Activated T-cell treated with anti-CD3 and anti-CD28 coated beads for 48 hours (primary cell): ENCODE data around the gene TIAL1.
"Not testable (repeated sequence)": the region's sequence is repeated elsewhere in the genome, so short reads cannot be mapped to it uniquely, and the experiment has no call there.

Experiments used
- DNase-seq: peaks from one replicate; pipeline ENCODE4 v3.0.0-alpha.2; 2020; ENCODE audit warnings: low read depth

Gene TIAL1

DNA sequence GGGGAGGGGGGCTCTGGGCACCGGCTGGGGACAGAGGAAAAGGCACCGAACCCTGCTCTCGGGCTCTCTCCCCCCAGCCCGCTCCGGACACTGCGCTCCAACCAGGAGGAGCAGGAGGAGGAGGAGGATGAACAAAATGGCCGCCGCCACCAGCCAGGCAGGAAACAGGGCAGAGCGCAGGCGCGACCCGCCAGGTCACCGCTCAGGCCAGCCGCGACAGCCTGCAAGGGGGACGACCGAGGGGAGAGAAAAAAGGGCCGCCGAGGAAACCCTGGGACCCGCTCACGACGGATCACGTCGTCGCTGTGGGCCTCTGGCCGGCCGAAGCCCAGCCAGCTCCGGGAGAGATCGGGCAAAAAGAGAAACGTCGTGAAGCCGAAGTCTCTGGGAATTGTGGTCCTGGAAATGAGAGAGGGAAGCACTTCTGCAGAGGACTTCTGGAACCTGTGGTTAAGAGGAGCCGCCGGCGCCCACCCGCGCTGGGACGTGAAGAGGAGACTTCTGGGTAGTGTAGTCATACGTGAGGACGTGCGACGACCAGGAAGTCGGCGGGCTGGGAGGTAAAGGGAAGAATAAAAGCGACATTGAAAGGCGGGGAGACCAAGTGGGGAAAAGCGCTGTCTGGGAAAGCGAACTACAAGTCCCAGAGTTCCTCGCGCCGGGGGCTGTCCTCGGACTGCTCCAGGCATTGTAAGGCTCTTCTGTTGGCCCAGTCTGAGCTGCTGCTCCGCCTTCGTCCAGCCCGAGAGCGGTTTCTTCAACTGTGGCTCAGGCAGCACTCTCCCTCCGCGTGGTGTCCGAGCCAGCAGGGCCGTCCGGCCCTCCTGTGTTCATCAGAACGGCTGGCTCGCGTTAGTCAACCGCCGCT, at the start of gene TIAL1:
Gene TIAL1 (minus strand): TSS at position 428 of the 868 bp plus-strand sequence. CDS start 499 bp downstream, outside the sequence.
- DNase-seq: peak; percentile 87

DNA sequence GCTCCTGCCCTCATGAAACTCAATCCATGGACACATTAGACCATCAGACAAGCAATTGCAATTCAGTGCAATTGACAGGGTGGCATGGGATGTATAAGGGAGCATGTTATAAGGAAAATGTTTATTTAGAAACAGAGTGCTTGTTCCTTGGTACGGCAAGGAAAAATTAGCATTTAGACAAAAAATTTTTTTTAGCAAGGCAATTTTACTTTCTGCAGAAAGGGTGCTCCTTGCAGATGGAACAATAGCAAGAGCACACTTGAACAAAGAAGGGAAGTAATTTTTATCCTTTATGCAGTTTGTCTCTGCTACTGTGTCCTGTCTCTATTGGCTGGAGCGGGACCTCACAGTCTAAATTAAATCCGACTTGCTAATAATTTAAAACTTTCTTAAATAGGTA, 48.2 kb upstream of the TIAL1 start:
- no peak for DNase-seq

GRCh38 chr10:119644205-119644814, 47.5 kb upstream of the TIAL1 start:
- no peak for DNase-seq

GRCh38 chr10:119643306-119644204, 46.8 kb upstream of the TIAL1 start:
- no peak for DNase-seq

- no peak for DNase-seq
Observed at GRCh38 chr10:119642556-119643111, 45.9 kb upstream of the TIAL1 start.

DNA sequence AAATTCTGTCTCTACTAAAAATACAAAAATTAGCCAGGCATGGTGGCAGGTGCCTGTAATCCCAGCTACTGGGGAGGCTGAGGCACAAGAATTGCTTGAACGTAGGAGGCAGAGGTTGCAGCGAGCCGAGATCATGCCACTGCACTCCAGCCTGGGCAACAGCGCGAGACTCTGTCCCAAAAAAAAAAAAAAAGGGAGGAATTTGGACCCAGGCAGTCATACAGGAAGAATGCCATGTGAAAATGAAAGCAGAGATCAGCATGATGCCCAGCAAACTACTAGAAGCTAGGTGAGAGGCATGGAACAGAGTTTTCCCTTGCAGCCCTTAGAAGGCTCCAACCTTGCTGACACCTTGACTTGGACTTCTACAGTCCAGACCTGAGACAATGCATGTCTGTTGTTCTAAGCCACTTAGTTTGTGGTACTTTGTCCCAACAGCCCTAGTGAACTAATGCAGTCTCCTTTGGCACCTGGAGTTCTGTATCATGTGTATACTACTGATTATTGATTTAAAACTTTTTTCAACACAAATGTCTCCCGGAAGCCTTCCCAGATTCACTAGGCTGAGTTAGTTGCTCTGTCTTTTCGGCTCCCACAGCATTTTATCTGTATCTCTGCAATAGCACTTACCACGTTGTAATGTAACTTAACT, 44.2 kb upstream of the TIAL1 start:
- no peak for DNase-seq

DNA sequence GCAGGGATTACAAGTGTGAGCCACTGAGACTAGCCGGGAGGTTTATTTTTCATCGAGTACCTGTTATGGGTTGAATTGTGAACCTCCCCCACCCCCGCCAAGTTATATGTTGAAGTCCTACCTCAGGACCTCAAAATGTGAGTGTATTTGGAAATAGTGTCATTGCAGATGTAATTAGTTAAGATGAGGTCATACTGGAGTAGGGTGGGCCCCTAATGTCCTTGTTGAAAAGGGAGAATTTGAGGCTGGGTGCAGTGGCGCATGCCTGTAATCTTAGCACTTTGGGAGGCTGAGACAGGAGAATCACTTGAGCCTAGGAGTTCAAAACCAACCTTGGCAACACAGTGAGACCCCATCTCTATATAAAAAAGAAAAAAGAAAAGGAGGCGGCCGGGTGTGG, 43.6 kb upstream of the TIAL1 start:
- no peak for DNase-seq

- no peak for DNase-seq
Observed at GRCh38 chr10:119638982-119639381, 42.2 kb upstream of the TIAL1 start.

DNA sequence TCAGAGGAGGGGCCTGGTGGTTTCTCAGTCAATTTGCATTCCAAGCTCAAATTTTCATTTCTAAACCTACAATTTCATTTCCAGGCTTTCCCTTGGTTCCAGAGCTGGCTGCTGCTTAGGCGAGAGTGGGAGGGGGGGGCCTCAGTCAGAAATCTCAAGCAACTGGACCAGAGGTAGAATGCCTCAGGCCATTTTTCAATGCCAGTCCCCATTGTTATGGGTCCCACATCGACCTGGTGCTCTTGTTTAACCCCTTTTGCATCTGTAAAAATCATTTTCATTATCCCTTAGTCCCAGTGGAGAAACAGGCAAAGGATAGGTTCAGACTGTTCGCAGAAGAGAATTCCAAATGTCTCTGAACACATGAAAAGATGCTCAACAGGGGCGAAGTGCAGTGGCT, 40.9 kb upstream of the TIAL1 start:
- no peak for DNase-seq

DNA sequence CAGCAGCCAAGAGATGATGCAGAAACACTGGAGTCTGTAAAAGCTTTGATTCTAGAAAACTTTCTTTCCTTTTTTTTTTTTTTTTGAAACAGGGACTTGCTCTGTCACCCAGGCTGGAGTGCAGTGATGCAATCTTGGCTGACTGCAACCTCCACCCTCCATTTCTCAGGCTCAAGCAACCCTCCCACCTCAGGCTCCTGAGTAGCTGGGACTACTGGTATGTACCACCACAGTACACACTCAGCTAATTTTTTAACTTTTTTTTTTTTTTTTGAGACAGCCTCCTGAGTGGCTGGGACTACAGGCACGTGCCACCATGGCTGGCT, 37.4 kb upstream of the TIAL1 start:
- no peak for DNase-seq

- no peak for DNase-seq
Observed at GRCh38 chr10:119633538-119634218, 36.9 kb upstream of the TIAL1 start.

GRCh38 chr10:119630300-119630699, 33.5 kb upstream of the TIAL1 start:
- no peak for DNase-seq

DNA sequence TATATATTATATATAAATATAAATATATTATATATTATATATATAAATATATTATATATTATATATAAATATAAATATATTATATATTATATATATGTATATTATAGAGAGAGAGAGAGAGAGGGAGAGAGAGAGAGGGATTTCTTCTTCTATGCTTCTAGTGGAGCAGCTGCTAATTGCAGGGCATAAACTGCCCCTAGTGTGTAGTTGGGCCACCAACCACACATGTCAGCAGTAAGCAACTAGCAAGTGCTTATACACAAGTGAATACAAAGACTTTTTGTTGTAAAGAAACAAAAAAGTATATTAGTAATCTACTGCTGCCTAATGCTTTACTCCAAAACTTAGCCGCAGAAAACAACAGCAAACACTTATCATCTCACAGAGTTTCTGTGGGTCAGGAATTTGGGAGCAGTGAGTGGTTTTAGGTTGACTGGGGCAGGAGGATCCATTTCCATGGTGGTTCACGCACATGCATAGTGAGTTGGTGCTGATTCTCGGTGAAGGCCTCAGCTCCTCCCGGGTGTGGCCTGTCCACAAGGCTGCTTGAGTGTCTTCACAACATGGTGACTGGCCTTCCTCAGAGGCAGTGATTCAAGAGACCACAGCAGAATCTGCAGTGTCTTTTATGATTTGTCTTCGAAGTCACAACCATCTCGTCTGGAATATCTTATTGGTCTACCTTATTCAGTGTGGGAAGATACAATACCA, 29.0 kb upstream of the TIAL1 start:
- DNase-seq: no peak

DNA sequence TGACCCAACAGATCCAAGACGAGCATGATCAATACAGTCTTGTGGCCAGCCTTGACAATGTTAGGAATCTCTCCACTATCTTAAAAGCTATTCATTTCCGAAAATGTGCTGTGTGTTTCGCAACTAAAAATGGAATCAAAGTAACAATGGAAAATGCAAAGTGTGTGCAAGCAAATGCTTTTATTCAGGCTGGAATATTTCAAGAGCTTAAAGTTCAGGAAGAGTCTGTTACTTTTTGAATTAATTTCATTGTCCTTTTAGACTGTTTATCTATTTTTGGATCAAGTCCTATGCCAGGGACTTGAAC, 24.3 kb upstream of the TIAL1 start:
- DNase-seq: no peak

- DNase-seq: no peak
Observed at GRCh38 chr10:119620241-119621077, 23.7 kb upstream of the TIAL1 start.

DNA sequence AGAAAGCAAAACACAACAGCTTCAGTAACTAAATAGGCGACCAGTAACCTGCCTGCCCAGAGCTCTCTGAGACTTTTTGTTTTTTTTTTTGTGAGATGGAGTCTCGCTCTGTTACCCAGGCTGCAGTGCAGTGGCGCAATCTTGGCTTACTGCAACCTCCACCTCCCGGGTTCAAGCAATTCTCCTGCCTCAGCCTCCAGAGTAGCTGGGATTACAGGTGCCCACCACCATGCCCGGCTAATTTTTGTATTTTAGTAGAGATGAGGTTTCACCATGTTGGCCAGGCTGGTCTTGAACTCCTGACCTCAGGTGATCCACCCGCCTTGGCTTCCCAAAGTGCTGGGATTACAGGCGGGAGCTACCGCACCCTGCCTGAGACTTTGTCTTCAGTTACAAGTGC, 23.0 kb upstream of the TIAL1 start:
- not testable (repeated sequence) for DNase-seq

DNA sequence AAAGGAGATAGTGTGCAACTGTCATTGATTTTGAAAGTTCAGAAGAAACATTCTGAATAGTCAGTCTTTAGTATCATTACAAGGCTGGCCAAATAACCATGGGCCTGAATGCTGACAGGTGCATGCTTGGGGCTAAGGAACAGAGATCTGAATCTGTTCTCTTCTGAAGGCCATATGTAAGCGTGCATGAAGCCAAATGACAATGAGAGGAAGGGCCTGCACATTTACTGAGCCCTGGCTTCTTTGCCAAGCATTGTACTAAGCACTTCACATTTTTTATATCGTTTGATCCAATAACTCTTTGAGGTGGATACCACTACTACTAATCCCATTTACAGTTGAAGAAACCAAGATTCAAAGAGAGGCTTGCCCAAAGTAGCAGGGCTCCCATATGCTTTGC, 22.5 kb upstream of the TIAL1 start:
- DNase-seq: no peak

DNA sequence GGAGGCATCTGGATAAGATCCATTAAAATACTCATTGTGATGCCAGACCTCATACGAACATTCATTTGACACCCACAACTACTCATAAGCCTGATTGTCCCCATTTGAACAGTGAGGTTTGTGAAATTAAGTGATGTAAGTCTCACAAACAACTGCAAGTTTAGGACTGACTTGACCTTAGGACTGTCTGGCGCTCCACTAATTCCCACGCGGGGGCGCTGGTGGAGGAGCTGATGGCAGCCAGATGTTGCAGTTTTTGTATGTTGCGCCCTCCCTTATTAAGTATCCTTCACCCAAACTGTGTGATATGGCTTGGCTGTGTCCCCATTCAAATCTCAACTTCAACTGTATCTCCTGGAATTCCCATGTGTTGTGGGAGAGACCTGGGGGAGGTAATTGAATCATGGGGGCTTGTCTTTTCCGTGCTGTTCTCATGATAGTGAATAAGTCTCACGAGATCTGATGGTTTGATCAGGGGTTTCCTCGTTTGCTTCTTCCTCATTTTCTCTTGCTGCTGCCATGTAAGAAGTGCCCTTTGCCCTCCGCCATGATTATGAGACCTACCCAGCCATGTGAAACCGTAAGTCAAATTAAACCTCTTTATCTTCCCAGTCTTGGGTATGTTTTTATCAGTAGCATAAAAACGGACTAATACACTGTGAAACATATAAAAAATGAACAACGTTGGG, 20.3 kb upstream of the TIAL1 start:
- DNase-seq: no peak

DNA sequence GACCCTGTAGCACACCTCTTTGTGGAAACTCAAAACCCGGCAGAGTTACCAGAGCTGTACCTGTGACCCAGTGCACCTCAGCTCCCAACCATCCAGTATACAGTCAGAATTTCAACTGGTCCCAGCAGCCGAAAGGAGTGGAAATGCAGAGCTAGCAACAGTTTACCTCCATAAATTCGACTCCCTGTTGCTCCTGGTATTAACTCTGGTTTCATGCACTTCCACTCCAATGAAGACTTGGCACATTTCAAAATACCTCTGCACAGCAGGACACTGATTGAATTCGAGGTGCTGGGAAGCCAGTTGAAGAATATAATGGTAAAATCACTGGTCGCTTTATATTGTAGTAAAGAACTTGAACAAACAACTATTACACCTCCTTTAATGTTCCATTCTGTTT, 17.9 kb upstream of the TIAL1 start:
- DNase-seq: no peak
